K562 (cell line): ENCODE measurements around the gene KCNG1. TPM values are rescaled to one million over a fixed set of nuclear protein-coding genes. Genes with fewer than 3 reads are reported as not detected.

Source experiments
- CEBPG ChIP-seq, 3 experiments: fragments of 200-800 bp in 1 of 3; sonication (Bioruptor generic) in 1 of 3; sonication (generic) in 1 of 3; formaldehyde crosslinking in 1 of 3; IDR thresholded peaks in 2 of 3; conservative IDR thresholded peaks in 1 of 3; 2 replicates each; pipeline versions ENCODE4 v1.6.1 to v1.8.0; 2016 to 2022; ENCODE audit warnings: missing compliant biosample characterization in 2 of 3, missing genetic modification characterization in 2 of 3, mild to moderate bottlenecking in 1 of 3, missing genetic modification reagents in 1 of 3
- ZNF24 ChIP-seq: fragments of 450-650 bp; IDR thresholded peaks from 2 replicates; pipeline ENCODE4 v1.6.1; 2016
- ZNF408 ChIP-seq: fragments of 250-450 bp; sonication (Bioruptor Pico); IDR thresholded peaks from 2 replicates; pipeline ENCODE4 v1.4.0; 2020; ENCODE audit warnings: low read depth, mild to moderate bottlenecking, moderate library complexity
- ZNF444 ChIP-seq: fragments of 250-450 bp; sonication (Bioruptor Pico); IDR thresholded peaks from 2 replicates; pipeline ENCODE4 v1.4.0; 2020; ENCODE audit warnings: mild to moderate bottlenecking, moderate library complexity
- ZNF717 ChIP-seq: fragments of 250-450 bp; sonication (Bioruptor Pico); IDR thresholded peaks from 2 replicates; pipeline ENCODE4 v1.5.0; 2021
- ZNF830 ChIP-seq: fragments of 250-450 bp; sonication (Bioruptor Pico); IDR thresholded peaks from 2 replicates; pipeline ENCODE4 v1.5.0; 2021; ENCODE audit warnings: mild to moderate bottlenecking
- polyA plus RNA-seq, 8 experiments: library from polyadenylated mRNA; depleted of rRNA in 4 of 8; stranded (reverse) in 5 of 8; unstranded in 3 of 8; fragments of >200 nt; fragmentation: Nextera tagmentation in 2 of 8; fragmentation: Illumina TruSeq in 1 of 8; extraction: Ambion mirVana in 2 of 8; extraction: Trizol in 1 of 8; gene quantifications; 2 replicates each; pipeline versions ENCODE4 v1.2.1 to v1.2.3, GENCODE V29; 2011 to 2014; ENCODE audit warnings: inconsistent platforms in 1 of 8, missing spikeins in 1 of 8
- total RNA-seq, 7 experiments: library from RNA; depleted of rRNA in 6 of 7; stranded (reverse); fragments of >200 nt in 6 of 7; fragmentation: Illumina TruSeq in 2 of 7; extraction: Trizol in 2 of 7; gene quantifications; 2 replicates each; pipeline versions ENCODE4 v1.2.1 to v1.2.3, GENCODE V29; 2011 to 2021; ENCODE audit warnings: low replicate concordance in 1 of 7
- TF ChIP-seq, protein P1 (sequence below): fragments of 450-650 bp; IDR thresholded peaks from 2 replicates; pipeline ENCODE4 v1.6.1; 2014; ENCODE audit warnings: low read depth, mild to moderate bottlenecking, moderate library complexity, borderline replicate concordance
- TF ChIP-seq, protein P2 (sequence below): fragments of 450-650 bp; IDR thresholded peaks from 2 replicates; pipeline ENCODE4 v1.6.1; 2016; ENCODE audit warnings: borderline replicate concordance
- TF ChIP-seq, protein P3 (sequence below): fragments of 450-650 bp; formaldehyde crosslinking; IDR thresholded peaks from 2 replicates; pipeline ENCODE4 v1.4.0; 2022; ENCODE audit warnings: missing genetic modification characterization
- TF ChIP-seq, protein P4 (sequence below): fragments of 200-600 bp; sonication (generic); IDR thresholded peaks from one replicate; pipeline ENCODE4 v1.6.1; 2012; ENCODE audit warnings: mild to moderate bottlenecking, low read depth, low read length, inconsistent platforms

Gene KCNG1
- total and polyA plus RNA-seq, 9 of the 15 experiments (the other 6 are each of a cell fraction or from before 2014, with no cell fraction given), result 0.06 to 1.5 (median 0.22) TPM; not detected in 2

DNA sequence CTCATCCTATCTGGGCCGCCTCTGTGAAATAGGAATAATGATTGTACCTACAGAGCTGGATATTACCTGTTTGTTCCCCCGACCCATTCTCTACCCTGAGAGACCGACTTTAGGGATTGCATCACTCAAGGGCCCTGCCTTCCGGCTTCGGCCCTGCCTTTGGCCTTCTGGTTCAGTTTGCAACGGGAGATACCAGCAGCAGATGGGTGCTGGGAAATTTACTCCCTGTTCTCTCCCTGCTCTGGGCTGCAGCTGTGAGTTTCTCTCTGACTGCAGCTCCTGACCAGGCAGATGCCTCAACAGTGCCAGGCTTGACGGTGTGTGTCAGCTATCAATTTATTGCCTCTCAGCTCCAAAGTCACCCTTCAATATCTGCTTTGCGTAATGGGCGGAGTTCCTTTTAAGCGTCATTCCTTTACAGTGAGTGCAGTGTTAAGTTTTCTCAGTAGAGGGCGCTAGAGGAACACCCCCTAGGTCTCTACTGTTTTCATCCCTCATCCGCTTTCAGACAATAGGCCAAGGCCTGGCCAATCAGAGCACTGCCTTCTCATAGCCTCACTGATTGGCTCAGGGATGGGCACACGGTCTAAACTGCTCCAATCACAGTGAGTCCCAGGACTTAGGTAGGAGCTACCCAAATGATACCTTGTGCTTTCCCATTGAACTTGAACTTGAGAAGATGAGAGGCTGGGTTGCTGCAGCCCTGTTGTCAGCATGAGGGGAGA is 30.0 kb downstream of the KCNG1 start (continued):
- 0 out of 2 replicates have a peak, but pooled peaks have one; percentile 64 for TF ChIP-seq CEBPG (CRISPR knock-in tag; IDR thresholded peaks at IDR 0.05)
- peak; percentile 74 to 89; a peak in 3 of 4 replicates for TF ChIP-seq CEBPG (tag; conservative IDR thresholded peaks at IDR 0.05 in 1 of 2, IDR thresholded peaks at IDR 0.05 in 1 of 2)
- TF ChIP-seq ZNF830 (CRISPR knock-in tag), result no peak
- TF ChIP-seq, protein P1, sequence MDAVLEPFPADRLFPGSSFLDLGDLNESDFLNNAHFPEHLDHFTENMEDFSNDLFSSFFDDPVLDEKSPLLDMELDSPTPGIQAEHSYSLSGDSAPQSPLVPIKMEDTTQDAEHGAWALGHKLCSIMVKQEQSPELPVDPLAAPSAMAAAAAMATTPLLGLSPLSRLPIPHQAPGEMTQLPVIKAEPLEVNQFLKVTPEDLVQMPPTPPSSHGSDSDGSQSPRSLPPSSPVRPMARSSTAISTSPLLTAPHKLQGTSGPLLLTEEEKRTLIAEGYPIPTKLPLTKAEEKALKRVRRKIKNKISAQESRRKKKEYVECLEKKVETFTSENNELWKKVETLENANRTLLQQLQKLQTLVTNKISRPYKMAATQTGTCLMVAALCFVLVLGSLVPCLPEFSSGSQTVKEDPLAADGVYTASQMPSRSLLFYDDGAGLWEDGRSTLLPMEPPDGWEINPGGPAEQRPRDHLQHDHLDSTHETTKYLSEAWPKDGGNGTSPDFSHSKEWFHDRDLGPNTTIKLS, result no peak
- TF ChIP-seq ZNF444 (CRISPR knock-in tag), result no peak
- TF ChIP-seq, protein P2, sequence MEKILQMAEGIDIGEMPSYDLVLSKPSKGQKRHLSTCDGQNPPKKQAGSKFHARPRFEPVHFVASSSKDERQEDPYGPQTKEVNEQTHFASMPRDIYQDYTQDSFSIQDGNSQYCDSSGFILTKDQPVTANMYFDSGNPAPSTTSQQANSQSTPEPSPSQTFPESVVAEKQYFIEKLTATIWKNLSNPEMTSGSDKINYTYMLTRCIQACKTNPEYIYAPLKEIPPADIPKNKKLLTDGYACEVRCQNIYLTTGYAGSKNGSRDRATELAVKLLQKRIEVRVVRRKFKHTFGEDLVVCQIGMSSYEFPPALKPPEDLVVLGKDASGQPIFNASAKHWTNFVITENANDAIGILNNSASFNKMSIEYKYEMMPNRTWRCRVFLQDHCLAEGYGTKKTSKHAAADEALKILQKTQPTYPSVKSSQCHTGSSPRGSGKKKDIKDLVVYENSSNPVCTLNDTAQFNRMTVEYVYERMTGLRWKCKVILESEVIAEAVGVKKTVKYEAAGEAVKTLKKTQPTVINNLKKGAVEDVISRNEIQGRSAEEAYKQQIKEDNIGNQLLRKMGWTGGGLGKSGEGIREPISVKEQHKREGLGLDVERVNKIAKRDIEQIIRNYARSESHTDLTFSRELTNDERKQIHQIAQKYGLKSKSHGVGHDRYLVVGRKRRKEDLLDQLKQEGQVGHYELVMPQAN, result no peak
- TF ChIP-seq ZNF717 (CRISPR knock-in tag), result no peak
- TF ChIP-seq, protein P3, sequence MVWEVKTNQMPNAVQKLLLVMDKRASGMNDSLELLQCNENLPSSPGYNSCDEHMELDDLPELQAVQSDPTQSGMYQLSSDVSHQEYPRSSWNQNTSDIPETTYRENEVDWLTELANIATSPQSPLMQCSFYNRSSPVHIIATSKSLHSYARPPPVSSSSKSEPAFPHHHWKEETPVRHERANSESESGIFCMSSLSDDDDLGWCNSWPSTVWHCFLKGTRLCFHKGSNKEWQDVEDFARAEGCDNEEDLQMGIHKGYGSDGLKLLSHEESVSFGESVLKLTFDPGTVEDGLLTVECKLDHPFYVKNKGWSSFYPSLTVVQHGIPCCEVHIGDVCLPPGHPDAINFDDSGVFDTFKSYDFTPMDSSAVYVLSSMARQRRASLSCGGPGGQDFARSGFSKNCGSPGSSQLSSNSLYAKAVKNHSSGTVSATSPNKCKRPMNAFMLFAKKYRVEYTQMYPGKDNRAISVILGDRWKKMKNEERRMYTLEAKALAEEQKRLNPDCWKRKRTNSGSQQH, result no peak
- no peak for TF ChIP-seq ZNF24
- no peak for TF ChIP-seq ZNF408
- TF ChIP-seq, protein P4, sequence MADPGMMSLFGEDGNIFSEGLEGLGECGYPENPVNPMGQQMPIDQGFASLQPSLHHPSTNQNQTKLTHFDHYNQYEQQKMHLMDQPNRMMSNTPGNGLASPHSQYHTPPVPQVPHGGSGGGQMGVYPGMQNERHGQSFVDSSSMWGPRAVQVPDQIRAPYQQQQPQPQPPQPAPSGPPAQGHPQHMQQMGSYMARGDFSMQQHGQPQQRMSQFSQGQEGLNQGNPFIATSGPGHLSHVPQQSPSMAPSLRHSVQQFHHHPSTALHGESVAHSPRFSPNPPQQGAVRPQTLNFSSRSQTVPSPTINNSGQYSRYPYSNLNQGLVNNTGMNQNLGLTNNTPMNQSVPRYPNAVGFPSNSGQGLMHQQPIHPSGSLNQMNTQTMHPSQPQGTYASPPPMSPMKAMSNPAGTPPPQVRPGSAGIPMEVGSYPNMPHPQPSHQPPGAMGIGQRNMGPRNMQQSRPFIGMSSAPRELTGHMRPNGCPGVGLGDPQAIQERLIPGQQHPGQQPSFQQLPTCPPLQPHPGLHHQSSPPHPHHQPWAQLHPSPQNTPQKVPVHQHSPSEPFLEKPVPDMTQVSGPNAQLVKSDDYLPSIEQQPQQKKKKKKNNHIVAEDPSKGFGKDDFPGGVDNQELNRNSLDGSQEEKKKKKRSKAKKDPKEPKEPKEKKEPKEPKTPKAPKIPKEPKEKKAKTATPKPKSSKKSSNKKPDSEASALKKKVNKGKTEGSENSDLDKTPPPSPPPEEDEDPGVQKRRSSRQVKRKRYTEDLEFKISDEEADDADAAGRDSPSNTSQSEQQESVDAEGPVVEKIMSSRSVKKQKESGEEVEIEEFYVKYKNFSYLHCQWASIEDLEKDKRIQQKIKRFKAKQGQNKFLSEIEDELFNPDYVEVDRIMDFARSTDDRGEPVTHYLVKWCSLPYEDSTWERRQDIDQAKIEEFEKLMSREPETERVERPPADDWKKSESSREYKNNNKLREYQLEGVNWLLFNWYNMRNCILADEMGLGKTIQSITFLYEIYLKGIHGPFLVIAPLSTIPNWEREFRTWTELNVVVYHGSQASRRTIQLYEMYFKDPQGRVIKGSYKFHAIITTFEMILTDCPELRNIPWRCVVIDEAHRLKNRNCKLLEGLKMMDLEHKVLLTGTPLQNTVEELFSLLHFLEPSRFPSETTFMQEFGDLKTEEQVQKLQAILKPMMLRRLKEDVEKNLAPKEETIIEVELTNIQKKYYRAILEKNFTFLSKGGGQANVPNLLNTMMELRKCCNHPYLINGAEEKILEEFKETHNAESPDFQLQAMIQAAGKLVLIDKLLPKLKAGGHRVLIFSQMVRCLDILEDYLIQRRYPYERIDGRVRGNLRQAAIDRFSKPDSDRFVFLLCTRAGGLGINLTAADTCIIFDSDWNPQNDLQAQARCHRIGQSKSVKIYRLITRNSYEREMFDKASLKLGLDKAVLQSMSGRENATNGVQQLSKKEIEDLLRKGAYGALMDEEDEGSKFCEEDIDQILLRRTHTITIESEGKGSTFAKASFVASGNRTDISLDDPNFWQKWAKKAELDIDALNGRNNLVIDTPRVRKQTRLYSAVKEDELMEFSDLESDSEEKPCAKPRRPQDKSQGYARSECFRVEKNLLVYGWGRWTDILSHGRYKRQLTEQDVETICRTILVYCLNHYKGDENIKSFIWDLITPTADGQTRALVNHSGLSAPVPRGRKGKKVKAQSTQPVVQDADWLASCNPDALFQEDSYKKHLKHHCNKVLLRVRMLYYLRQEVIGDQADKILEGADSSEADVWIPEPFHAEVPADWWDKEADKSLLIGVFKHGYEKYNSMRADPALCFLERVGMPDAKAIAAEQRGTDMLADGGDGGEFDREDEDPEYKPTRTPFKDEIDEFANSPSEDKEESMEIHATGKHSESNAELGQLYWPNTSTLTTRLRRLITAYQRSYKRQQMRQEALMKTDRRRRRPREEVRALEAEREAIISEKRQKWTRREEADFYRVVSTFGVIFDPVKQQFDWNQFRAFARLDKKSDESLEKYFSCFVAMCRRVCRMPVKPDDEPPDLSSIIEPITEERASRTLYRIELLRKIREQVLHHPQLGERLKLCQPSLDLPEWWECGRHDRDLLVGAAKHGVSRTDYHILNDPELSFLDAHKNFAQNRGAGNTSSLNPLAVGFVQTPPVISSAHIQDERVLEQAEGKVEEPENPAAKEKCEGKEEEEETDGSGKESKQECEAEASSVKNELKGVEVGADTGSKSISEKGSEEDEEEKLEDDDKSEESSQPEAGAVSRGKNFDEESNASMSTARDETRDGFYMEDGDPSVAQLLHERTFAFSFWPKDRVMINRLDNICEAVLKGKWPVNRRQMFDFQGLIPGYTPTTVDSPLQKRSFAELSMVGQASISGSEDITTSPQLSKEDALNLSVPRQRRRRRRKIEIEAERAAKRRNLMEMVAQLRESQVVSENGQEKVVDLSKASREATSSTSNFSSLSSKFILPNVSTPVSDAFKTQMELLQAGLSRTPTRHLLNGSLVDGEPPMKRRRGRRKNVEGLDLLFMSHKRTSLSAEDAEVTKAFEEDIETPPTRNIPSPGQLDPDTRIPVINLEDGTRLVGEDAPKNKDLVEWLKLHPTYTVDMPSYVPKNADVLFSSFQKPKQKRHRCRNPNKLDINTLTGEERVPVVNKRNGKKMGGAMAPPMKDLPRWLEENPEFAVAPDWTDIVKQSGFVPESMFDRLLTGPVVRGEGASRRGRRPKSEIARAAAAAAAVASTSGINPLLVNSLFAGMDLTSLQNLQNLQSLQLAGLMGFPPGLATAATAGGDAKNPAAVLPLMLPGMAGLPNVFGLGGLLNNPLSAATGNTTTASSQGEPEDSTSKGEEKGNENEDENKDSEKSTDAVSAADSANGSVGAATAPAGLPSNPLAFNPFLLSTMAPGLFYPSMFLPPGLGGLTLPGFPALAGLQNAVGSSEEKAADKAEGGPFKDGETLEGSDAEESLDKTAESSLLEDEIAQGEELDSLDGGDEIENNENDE, result no peak
